Measurements from ENCODE around the gene PQBP1. TPM values are rescaled to one million over a fixed set of nuclear protein-coding genes. Genes with fewer than 3 reads are reported as not detected.

PQBP1 gene
- total and polyA plus RNA-seq, 2 donors from 2014 or later: 61.3 to 93.4 TPM

DNA sequence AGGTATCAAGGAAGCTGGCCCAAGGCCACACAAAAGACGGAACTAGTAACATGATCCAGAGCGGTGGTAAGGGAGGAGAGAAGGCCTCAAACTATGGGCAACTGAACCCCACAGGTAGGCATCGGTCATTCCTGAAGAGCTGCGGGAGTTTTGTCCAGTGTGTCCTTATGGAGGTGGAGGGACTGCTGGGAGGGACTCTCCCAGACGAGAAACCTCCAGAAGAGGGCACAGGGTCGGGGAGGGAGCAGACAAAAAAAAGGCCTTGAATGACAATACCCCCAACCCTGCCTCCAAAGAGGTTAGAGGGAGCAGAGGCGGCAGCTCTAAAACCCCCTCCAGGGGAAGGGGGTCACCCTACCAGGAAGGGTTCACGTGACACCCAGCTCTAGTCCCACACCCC, 6.5 kb downstream of the PQBP1 start:
- TF ChIP-seq, protein P1, sequence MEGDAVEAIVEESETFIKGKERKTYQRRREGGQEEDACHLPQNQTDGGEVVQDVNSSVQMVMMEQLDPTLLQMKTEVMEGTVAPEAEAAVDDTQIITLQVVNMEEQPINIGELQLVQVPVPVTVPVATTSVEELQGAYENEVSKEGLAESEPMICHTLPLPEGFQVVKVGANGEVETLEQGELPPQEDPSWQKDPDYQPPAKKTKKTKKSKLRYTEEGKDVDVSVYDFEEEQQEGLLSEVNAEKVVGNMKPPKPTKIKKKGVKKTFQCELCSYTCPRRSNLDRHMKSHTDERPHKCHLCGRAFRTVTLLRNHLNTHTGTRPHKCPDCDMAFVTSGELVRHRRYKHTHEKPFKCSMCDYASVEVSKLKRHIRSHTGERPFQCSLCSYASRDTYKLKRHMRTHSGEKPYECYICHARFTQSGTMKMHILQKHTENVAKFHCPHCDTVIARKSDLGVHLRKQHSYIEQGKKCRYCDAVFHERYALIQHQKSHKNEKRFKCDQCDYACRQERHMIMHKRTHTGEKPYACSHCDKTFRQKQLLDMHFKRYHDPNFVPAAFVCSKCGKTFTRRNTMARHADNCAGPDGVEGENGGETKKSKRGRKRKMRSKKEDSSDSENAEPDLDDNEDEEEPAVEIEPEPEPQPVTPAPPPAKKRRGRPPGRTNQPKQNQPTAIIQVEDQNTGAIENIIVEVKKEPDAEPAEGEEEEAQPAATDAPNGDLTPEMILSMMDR (IDR thresholded peaks at IDR 0.05; ENCODE audit: borderline replicate concordance, extremely low read depth, insufficient read depth): no peak
- Histone ChIP-seq H3K9me3 (ENCODE audit: control insufficient read depth in 2 of 3, insufficient read depth in 1 of 3, low read length in 3 of 3) (no peaks in the 10 kb centered on the region), H3K36me3 (ENCODE audit: control insufficient read depth in 2 of 3, insufficient read depth in 3 of 3, low read length in 3 of 3) (peaks cover 0 to 14% (median 9%) of the 10 kb centered on the region in 3 donors), H3K4me1 (ENCODE audit: control insufficient read depth in 2 of 3, insufficient read depth in 2 of 3, low read depth in 1 of 3, low read length in 3 of 3) (no peaks in the 10 kb centered on the region), H3K27ac (ENCODE audit: low read depth in 2 of 2, low read length in 2 of 2) (no peak overlapping the region), H3K9ac (ENCODE audit: low read length in 3 of 3) (no peak overlapping the region), H3K27me3 (ENCODE audit: control insufficient read depth, insufficient read depth, low read length) (no peaks in the 10 kb centered on the region), H3K4me3 (ENCODE audit: low read length in 3 of 3) (no peak overlapping the region)
- DNase-seq (peak in 1 of 5 donors; percentile 29), FAIRE-seq (no peak)
- intact Hi-C loops (cut with DNase I): no loop called here

DNA sequence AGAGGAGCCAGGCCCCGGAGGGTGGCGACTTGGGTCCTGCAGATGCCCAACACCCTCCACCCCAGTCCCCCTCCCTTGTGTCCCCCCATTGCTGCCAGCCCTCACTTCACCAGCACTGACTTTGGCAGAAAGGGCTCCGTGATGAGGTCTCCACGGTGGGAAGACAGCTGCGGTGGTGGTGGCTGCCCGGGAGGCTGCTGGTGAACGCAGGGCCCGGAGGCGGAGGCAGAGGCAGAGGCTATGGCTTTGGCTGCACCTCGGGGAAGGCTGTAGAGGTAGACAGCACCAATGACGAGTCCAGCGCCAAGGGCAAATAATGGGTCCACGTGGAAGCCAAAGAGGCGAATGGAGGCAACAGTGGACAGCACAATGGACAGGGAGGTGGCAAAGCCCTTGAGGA, 6.9 kb downstream of the PQBP1 start:
- H3K9me3 ChIP-seq (ENCODE audit: control insufficient read depth in 2 of 3, insufficient read depth in 1 of 3, low read length in 3 of 3): no peaks in the 10 kb centered on the region
- H3K4me1 ChIP-seq (ENCODE audit: control insufficient read depth in 2 of 3, insufficient read depth in 2 of 3, low read depth in 1 of 3, low read length in 3 of 3): no peaks in the 10 kb centered on the region
- FAIRE-seq (no peak), DNase-seq (peak in 1 of 5 donors; percentile 63)
- no peaks in the 10 kb centered on the region for H3K27me3 ChIP-seq (ENCODE audit: control insufficient read depth, insufficient read depth, low read length)
- intact Hi-C loops (cut with DNase I): no loop called here
- TF ChIP-seq, protein P1 (IDR thresholded peaks at IDR 0.05; ENCODE audit: borderline replicate concordance, extremely low read depth, insufficient read depth): no peak
- no peak overlapping the region for H3K4me3 ChIP-seq (ENCODE audit: low read length in 3 of 3)
- peaks cover 0 to 14% (median 9%) of the 10 kb centered on the region in 3 donors for H3K36me3 ChIP-seq (ENCODE audit: control insufficient read depth in 2 of 3, insufficient read depth in 3 of 3, low read length in 3 of 3)
- H3K27ac ChIP-seq (ENCODE audit: low read depth in 2 of 2, low read length in 2 of 2): no peak overlapping the region
- H3K9ac ChIP-seq (ENCODE audit: low read length in 3 of 3): no peak overlapping the region

DNA sequence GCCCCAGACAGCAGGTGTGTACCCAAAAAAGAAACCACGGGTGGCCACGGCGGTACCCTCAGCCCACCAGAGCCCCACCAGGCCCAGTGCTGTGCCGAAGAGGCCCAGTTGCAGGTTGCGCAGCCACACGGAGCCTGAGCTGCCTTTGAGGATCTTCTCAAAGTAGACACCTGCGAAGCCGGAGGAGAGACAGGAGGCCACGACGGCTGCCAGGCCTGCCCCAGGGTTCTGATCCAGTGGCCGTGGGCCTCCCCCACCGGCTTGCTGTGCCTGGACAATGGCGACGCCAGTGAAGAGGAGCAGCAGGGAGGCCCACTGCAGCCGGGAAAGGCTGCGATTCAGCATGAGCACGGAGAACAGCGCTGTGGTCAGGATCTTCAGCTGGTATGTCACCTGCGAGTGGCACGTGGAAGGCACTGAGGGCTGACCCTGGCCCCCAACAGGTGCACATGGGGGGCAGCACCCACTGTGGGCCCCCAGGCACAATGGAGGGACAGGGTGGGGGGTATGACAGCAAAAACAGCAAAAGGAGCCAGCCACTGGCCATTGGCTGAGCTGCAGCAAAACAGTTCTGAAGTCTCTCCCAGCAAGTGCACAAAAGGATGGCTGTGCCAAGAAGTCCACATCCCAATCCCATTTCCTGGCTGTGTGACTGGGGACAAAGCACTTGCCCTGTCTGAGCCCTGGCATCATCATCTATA, 7.5 kb downstream of the PQBP1 start:
- no peak overlapping the region for H3K9ac ChIP-seq (ENCODE audit: low read length in 3 of 3)
- intact Hi-C loops (cut with DNase I): no loop called here
- no peaks in the 10 kb centered on the region for H3K27me3 ChIP-seq (ENCODE audit: control insufficient read depth, insufficient read depth, low read length)
- H3K9me3 ChIP-seq (ENCODE audit: control insufficient read depth in 2 of 3, insufficient read depth in 1 of 3, low read length in 3 of 3): no peaks in the 10 kb centered on the region
- H3K27ac ChIP-seq (ENCODE audit: low read depth in 2 of 2, low read length in 2 of 2): no peak overlapping the region
- DNase-seq (peak in 1 of 5 donors; percentile 76), FAIRE-seq (no peak)
- H3K4me3 ChIP-seq (ENCODE audit: low read length in 3 of 3): no peak overlapping the region
- TF ChIP-seq, protein P1 (IDR thresholded peaks at IDR 0.05; ENCODE audit: borderline replicate concordance, extremely low read depth, insufficient read depth): no peak
- H3K4me1 ChIP-seq (ENCODE audit: control insufficient read depth in 2 of 3, insufficient read depth in 2 of 3, low read depth in 1 of 3, low read length in 3 of 3): peaks cover 0 to 3% (median 0%) of the 10 kb centered on the region in 3 donors
- peaks cover 0 to 14% (median 9%) of the 10 kb centered on the region in 3 donors for H3K36me3 ChIP-seq (ENCODE audit: control insufficient read depth in 2 of 3, insufficient read depth in 3 of 3, low read length in 3 of 3)

Measured in kidney (tissue), 14 donors.